HG03280 (cell line): ENCODE results near the gene RAPGEF4.

Experiments
- ATAC-seq: cut with Tn5 transposase; IDR thresholded peaks from one replicate; pipeline ENCODE4 v1.9.1; 2021; ENCODE audit warnings: mild to moderate bottlenecking, moderate library complexity; ENCODE audit not compliant: unreplicated experiment

RAPGEF4 gene

GRCh38 chr2:172962082-172962481, 226.4 kb downstream of the RAPGEF4 start:
- no peak for ATAC-seq

DNA sequence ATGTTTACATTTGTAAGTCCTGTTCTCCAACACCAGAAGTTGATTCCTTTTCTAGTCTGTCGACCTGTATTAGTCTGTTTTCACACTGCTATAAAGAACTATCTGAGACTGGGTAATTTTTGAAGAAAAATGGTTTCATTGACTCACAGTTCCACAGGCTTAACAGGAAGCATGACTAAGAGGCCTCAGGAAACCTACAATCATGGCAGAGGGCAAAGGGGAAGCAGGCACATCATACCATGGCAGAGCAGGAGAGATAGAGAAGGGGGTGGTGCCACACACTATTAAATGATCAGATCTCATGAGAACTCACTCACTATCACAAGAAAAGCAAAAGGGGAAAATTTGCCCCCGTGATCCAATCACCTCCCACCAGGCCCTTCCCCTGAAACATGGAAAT, 227.2 kb downstream of the RAPGEF4 start:
- no peak for ATAC-seq

GRCh38 chr2:172964511-172965139, 229.0 kb downstream of the RAPGEF4 start:
- ATAC-seq: no peak

GRCh38 chr2:172965433-172966212, 230.0 kb downstream of the RAPGEF4 start:
- no peak for ATAC-seq

DNA sequence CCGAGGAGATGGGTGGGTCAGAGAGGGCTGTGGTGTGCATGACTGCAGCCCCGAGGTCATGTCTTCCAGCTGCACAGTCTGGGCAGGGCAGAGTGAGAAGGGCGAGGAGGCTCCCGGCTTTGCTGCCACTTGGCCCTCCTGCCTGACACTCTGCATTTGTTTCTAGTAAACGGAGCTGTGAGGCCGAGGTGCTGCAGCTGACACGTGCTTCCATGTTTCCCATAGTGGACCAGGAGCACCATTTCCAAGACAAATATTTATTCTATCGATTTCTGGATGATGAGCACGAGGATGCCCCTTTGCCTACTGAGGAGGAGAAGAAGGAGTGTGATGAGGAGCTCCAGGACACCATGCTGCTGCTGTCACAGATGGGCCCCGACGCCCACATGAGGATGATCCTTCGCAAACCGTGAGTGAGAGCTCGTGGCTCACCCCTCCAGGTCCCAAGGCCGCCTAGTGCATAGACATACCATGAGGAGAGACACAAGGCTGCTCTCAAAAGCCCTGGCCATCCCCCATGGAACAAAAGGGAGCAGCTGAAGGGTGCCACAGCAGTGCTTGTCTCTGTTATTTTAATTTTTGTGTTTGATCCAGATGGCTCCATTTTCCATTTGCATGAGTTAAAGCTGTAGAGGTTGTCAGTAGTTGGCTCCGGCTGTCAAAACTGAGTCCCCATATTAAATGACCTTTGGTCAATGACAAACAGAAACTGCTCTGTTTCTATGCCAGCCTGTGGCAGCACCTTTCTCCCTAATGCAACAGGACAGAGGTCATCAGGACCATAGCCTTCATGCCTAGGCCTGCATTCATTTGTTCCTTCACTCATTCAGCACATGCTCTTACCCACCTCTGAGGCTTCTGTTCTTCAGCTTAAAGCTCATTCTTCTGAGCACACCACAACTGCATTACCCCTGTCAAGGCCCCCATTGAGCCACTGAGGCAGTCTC, 231.7 kb downstream of the RAPGEF4 start:
- no peak for ATAC-seq

DNA sequence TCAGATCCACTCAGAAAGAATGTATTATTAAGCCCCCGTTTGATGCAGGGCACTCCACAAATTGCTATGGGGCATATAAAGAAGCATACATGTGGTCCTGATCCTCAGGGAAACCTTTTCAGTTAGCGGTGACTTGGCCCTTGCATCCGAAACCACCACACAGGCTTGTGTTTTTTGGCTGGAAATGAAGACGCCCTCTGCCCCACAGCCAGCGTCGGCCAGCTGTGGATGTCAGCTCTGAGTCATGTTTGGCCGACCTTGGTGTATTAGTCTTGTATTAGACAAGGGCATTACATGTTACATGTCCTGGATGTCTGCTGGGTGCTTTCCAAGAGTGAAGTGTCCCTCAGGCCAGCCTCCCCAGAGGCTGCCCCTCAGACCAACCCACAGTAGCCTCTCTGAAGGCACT, 232.4 kb downstream of the RAPGEF4 start:
- ATAC-seq: no peak

DNA sequence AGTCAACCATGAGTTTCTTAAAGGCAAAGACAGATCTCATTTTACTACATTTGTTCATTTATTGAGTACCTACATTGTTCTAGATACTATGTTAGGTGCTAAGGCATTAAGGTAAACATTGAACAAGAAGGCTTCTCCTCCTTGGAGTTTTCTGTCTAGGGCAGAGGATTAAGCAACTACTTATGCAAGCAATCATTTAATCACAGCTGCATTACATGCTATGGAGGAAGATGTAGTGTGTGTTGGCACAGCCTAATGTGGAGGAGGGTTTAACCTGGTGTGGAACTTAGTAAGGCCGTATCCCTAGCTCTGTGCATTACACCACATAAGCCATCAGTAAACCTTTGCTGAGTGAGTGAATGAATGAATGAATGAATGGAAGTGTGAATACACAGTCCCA, 233.5 kb downstream of the RAPGEF4 start:
- no peak for ATAC-seq

- ATAC-seq: no peak
These were observed 234.0 kb downstream of the RAPGEF4 start for GRCh38 chr2:172969609-172970008.

DNA sequence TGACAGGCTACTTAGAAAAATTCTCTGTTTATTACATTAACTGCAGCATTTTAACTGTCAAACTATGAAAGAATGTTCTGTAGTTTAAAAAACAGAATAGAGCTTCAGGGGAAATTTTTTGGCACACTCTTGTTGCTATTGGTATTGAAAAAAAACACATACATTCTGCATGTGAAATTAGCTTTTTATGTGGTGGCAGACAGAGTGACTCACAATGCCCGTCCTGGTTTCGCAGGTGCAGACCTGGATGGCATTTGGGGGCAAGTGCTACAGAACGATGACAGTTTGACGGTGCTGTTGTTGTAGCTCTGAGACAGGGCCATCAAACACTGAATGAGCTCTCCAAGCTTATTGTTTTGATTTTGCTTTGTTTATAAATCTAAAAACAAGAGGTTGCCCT, 235.0 kb downstream of the RAPGEF4 start:
- ATAC-seq: no peak

DNA sequence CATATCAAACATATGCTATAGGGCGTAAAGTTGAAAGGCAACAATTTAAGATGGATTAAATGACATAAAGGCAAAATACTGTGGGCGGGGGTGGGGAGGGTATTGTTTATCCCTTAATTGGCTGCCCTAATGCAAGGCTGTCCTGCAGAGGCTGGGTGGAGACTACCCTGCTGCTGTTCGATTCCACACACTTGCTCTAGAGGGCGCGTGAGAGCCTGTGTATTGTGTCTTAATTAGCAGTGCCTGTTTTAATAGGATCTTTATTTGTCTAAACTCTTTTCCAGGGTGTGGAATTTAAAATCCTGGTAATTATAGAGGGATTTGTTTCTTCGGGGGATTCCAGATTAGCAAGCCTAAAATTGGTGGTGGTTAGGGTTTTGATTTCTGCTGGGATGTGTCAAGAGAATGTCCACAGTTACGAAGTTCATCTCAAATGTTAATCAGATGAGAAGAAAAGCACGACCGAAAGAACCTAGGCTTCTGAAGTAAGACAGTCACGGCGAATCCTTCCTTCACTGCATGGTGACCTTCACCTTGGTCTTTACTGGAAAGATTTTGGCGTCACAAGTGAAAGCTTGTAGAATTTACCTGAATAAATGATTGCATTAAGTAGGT, 236.5 kb downstream of the RAPGEF4 start:
- peak; percentile 76 for ATAC-seq

GRCh38 chr2:172974762-172975161, 239.1 kb downstream of the RAPGEF4 start:
- no peak for ATAC-seq

DNA sequence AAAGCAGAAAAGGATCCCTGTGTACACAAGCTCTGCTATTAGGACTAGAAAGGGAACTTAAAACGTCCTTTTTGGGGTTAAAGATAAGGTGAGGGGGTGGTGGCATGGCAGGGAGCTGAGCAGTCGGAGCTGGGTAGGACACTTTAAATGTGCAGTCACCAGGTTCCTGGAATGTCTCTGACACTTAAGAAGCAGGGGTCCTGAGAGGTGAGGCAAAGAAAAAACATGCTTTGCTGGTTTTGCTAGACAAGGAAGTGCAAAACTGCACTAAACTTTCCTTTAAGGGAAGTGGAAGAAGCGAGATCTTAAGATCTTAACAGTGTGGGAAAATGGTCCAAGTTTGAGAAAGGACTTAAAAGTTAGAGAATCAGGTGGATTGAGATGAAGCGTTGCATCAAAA, 240.5 kb downstream of the RAPGEF4 start:
- no peak for ATAC-seq

- ATAC-seq: no peak
These were observed 241.2 kb downstream of the RAPGEF4 start for GRCh38 chr2:172976816-172977215.

- no peak for ATAC-seq
These were observed 241.8 kb downstream of the RAPGEF4 start for GRCh38 chr2:172977270-172978062.

- ATAC-seq: no peak
These were observed 242.4 kb downstream of the RAPGEF4 start for GRCh38 chr2:172978063-172978383.

DNA sequence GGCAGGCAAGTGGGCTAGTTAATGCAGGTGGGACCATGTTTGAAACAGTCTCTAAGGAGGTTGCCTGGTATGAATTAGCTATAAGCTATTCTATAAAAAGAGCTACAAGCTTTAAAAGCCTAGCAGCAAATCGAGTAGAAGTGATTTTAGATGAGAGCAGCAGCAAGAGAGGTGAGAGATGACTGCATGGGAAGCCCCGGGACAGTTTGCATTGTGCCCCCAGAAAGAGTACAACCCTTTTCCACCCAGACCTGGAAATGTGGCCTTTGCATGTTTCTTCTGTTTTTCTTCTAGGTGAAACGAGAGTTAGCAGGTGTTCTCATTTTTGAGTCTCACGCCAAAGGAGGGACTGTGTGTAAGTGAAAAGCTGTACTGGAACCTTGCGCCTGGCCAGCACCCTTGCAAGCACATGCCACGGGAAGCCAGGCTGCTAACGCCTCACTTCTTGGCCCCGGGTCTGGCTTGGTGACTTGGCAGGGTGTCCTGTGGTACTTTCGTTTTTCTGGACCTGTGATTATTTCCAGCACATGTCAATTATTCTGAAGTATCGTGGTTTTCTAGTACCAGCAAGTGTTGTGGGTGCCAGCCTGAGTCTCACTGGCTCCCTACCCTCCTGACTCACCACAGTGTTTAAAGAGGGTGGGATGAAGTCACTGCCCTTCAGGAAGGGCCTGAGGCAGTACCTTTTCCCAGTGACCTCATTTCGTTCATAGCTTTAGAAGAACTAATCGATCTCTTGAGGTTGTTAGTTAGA, 249.7 kb downstream of the RAPGEF4 start:
- no peak for ATAC-seq

DNA sequence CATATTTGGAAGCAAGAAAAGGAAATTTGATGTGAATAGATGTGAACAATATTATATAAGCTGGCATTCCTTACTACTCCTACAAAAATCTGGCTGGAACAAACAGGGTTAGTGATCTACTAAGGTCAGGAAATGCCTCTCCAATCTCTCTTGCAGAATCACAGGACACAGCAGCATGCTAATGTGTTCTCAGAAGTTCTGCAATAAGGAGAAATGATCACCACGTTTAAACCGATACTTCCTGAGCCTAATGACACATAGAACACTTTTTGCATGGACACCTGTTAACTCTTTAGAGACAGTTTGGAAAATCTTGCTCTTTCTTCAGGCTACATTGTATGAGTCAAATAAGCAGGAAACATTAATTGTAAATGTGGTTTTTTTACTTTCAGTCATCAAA, 250.4 kb downstream of the RAPGEF4 start:
- no peak for ATAC-seq

DNA sequence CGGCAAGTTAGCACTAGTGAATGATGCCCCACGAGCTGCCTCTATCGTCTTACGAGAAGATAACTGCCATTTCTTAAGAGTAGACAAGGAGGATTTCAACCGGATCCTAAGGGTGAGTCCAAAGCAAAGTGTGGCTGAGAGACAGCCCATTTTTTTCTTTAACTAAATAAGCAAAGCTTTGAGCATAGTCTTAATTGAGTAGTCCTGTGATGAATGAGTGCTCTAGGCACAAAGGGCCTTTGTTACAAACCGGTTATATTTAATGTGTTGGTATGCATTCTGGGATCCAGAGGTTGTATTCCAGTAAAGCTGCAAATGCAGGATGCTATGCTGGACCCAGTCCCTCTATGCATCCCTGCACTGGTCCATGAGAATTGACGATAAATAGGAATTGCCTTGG, 253.1 kb downstream of the RAPGEF4 start:
- ATAC-seq: no peak

- ATAC-seq: no peak
These were observed 255.4 kb downstream of the RAPGEF4 start for GRCh38 chr2:172991031-172991430.

DNA sequence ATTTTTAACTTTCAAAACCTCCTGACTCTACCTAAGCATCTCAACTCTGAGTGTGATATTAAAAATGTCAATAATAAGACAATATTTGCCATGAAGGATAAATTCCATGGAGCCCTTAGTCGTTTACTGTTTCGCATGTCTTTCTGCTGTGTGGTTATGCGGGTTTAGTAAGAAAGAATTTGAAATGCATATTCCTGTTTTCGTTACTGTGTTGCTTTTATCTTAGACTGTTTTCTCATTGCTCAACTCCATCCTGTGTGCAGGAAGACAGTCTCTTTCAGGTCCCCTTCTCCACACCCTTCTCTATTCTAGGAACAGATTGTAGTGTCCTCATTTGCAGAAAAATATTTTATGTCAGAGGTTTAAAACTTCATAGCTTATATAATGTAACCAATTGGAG, 257.5 kb downstream of the RAPGEF4 start:
- no peak for ATAC-seq
